GM21619 (cell line): Measurements from ENCODE around the gene SSTR3.
"Not testable (repeated sequence)": the region's sequence is repeated elsewhere in the genome, so short reads cannot be mapped to it uniquely, and the experiment has no call there.

Experiments used
- ATAC-seq: cut with Tn5 transposase; IDR thresholded peaks from one replicate; pipeline ENCODE4 v1.9.1; 2021; ENCODE audit not compliant: unreplicated experiment

Gene SSTR3

DNA sequence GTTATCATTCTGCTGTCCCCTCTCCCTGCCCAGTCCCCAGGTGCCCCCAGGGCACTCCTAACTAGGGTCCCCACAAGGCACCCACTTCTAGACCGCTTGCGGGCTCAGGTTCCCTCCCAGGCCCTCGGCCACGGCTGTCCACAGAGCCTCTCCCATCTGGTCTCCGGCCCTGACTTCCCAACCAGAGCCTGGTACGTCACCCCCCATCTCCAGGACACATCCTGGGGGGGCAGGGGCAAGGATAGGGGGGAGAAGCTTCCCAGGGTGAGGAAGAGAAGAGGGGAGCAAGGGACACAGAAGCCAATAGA lies 457 bp downstream of the SSTR3 start:
- no peak for ATAC-seq

DNA sequence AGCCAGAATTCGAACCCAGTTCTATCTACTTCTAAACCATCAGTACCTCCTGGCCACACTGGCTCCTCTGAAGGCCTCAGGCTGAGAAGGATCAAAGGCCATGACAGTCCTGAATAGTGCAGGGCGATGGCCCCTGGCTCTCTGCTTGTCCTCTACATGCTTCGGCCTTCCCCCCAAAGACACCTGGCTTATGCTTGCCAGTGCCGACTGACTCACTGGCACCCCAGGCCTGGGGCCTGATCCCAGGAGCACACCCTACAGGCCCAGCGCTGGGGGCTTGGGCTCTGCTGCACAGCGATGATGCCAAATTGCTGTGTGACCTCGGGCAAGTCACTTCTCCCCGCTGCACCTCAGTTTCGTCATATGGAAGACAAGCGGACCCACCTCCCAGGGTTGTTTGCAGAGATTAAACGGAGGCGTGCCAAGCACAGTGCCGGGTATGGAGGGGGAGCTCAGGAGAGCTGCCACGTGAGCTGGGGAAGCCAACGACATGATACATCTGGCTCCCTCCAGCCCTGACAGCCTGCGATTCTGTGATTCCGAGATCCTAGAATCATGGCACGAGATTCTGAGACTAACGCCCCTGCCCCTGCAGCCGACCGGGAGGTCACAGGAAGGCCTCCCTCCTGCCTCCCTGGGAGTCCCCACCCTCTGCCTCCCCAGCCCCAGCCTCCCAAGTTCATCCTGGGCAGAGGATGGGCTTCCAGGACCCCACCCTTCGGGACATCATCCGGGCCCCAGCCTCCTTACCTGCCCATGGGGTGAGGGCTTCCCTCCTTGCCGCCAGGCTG lies 1.0 kb downstream of the SSTR3 start:
- no peak for ATAC-seq

DNA sequence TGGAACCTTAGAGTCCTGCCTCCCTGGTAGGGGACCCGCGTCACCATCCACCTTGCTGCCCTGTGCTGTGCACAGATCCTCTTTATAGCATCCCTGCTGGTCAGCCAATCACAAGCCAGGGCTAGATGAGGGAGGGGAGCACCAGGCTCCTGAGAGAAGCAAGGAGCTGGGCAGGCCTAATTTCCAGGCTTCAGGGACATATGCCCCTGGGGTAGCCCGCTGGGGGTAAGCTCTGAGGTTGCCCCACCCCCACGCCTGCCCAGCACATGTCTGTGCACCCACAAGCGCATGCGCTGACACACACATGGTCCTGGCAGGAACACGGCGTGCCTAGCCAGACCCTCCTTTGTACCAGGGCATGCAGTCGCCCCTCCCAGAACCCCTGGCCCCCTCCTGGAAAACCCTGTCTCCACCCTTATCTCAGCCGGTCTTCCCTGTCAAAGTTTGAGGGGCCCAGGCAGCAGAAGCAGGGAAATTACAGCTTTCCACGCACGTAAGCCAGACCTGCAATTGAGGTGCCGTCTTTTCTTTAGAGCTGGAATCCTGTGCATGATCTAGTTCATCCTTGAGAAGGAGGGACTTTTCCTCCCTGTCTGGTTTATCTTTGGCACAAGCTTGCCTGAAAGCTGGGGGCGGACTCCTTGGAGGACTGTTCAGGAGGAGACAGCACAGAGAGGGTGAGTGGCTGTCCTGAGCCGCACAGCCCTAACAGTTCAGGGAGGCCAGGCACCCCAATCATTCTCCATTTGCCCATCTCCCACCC lies 2.1 kb downstream of the SSTR3 start:
- ATAC-seq, result no peak

DNA sequence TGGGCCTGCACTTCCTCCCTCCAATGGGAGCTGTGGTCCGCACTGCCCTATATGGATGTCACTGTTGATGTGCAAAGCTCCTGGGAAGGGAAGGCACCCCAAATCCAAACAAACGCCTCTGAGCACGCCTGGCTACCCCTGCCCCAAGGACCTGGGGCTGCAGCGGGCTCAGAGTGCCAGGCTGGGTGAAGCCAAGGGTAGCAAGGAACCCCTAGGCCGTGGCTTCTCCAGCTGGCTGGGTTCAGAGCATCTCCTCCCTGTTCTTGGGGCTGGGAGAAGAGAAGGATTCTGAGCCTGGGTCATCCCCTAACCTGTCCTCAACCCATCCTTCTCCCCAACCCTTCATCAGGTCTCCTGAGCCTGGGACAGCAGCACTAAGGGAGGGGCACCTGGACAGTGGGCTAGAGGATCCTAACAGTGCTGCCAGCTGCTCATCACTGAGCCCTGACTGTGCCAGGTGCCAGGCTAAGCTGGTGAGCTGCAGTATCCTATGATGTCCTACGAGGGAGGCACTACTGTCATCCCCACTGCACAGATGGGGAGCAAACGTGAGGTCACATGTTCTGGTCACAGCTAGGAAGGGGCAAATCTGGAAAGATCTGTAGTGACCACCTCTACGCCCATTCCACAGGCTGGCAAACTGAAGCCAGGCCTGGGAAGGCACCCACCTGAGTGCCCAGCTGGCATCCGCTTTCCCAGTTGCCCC lies 3.0 kb downstream of the SSTR3 start:
- no peak for ATAC-seq

DNA sequence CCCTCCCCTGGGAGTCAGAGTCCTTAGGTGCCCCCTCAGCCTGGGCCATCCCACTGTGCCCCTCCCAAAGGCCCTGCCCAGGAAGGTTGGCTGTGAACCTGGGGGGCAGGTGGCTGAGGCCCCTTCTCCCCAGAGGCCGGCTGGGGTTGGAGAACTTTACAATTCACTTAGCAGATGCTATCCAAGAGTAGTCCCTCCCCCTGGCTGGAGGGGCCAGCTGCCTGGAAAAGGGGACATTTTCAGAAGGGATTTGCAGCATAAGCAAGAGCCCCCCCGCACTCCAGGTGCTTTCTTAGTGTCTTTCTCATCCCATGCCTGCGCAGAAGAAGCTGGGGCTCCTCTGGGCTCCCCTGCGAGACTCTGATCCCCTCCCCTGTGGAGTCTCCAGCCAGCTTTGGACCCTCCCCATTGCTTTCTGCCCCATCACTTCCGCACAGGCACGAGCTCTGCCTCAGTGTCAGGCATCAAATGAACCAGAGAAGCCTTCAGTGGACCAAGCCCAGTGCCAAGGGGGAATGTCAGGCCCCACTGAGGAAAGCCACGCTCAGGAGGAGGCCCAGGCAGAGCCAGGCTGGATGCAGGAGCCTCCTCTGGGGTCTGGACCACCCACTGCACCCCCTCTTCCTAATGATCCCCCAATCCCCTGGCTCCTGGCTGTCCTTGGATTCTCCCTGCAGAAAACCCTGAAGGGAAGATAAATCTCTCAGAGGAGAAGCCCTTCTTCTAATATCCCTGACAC lies 3.7 kb downstream of the SSTR3 start:
- no peak for ATAC-seq

DNA sequence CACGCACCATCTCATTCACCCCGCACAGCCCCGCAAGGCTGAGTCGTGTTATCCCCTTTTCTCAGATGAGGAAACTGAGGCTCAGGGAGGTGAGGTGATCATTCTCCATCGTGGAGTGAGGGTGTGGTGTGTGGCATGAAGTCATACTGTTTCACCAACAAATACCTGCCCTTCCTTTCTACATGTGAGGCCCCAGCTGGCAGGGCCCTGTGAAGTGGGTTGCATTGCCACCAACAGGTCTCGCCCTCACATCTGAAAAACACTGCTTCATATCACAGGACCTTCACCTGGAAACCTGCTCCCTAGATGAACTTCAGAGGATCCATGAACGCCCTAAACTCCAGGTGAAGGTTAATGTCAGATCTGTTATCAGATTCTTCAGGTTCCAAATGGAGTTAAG lies 4.3 kb downstream of the SSTR3 start:
- ATAC-seq, result no peak

DNA sequence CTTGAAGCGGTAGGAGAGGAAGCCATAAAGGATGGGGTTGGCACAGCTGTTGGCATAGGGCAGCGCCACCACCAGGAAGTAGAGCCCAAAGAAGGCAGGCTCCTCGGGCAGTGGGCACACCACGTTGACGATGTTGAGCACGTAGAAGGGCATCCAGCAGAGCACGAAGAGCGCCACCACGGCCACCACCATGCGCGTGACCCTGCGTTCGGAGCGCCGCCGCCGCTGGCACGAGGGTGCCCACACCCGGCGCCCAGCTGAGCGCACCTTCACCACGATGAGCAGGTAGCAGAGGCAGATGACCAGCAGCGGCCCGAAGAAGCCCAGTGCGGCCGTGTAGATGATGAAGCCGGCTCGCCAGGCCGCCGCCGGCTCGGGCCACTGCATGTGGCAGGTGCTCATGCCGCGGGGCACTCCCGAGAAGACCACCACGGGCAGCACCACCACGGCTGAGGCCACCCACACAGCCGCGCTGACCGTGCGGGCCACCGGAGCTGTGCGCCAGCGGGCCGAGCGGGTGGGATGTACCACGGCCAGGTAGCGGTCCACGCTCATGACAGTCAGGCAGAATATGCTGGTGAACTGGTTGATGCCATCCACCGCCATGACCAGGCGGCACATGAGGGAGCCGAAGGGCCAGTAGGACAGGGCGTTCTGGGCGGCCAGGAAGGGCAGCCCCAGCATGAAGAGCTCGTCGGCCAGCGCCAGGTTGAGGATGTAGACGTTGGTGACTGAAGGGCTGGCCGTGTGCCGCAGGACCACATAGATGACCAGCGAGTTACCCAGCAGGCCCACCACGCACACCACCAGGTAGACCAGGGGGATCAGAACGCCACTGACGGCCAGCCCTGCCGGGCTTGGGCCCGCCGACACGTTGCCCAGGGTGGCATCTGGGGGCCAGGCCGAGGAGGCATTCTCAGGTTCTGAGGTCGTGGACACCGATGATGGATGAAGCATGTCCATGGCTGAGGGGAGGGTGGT lies 5.1 kb downstream of the SSTR3 start:
- no peak for ATAC-seq

DNA sequence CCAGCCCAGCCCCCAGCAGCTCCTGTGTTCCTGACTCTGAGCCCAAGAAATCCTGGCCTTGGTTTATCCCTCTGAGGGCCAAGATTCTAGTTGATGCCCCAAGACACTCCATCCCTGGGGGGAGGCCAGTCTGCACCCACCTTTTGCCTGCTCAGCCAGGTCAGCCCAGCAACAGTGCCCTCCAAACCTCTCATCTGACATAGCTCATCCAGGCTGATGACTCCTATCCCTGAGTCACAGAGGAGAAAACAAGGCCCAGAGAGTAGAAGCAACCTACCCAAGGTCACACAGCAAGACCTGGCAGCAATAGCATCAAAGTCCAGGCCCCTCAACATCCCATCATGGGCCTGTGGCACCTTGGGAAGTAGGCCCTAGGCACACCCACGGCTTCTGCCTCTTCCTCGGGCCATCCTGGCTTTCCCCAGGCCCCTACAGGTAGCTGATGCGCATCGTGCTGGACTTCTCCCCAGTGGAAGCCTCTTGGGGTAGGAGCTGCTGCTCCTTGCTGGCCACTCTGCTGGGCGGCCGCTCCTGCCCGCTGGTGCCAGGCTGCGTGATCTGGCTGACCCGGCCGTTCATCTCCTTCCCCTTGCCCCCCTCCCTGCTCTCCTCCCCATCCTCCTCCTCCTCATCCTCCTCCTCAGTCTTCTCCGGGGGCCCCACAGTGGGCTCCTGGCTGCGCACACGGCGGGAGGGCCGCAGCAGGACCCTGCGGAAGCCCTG lies 6.0 kb downstream of the SSTR3 start:
- ATAC-seq, result no peak

DNA sequence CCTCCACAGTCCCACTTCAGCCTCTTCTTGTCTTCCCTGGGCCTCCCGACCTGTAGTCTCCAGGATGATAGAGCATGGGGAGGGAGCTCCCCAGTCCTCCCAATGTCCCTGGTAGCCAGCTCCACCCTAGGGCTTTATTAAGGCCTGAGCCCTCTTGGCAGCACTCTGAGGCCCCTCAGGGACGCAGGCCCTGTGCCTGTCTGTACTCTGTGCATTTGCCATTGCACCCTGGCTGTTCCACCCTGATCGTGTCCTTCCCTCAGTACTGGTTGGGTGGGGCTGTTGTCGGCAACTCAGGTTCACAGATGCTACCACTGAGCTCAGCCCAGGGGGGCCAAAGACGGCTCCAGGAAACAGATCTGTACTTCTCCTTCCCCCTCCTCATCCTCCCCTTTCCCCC lies 7.2 kb downstream of the SSTR3 start:
- no peak for ATAC-seq

DNA sequence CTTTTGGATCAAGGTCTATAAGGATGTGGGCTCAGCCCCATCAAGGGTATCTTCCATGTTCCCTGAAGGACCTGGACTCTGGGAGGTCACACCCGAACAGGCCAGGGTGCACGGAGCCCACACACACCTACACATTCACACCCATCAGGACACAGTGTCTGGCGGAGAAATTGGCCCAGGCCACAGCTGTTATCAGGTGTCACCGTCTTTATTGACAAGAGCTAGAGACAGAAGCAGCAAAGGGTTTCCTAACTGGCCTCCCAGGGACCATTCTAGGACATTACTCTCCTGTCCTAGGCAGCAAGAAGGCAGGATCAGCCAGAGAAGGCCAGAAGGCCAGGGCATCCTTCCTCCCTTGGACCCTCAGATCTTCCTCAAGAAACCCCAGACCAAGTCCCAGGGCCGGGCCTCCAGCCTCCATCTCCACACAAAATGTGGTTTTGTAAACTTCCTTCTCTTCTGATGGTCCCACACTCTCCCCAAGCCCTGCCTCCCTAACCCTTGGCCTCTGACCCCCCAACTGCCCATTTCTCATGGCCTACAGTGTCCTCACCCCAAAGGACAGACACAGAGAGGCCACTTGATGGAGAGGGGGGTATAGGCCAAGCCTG lies 8.1 kb downstream of the SSTR3 start:
- ATAC-seq, result no peak

DNA sequence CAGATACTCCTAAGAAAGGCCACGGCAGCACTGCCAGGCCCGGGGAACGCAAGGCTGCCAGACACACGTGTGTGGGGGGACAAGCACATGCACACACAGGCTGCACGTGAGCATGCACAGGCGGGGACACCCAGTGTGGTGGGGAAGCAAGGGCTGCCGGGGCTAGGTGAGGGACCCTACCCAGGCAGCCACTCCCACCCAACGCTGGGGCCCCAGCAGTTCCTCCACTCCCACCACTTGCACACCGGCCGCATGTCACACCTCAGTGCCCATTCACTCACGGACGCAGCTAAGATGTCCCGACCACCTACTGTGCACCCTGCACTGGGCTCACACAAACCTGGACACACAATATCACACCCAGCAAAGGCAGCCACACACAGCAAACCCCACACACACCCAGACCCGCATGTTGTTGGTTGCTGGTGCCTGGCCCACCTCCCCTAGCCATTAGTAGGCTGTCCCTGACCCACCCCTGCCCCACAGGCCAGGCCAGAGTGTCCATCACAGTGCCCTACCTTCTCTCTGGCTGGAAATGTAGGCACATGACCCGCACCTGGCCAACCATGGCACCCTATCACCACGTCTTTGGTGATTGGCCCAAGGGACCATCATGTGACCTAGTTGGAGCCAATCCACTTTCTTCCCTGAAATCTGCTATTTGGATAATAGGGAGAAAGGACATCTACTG lies 8.8 kb downstream of the SSTR3 start:
- no peak for ATAC-seq

DNA sequence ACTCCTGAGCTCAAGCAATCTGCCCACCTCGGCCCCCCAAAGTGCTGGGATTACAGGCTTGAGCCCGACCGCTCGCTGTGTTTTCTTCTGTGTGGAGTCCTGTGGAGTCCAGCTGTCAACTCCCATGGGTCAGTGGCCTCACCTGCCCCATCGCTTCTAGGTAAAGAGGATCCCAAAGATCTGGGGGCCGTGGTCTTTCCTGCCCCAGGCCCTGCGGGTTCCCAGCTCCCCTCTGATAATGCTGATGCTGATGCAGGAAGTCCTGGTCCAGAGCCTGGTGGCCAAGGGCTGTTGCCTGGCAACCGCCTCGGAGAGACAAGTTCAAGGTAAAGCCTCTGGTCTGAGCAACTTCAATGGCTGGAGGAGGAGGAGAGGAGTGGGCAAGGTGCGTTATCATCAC lies 9.6 kb downstream of the SSTR3 start:
- no peak for ATAC-seq

DNA sequence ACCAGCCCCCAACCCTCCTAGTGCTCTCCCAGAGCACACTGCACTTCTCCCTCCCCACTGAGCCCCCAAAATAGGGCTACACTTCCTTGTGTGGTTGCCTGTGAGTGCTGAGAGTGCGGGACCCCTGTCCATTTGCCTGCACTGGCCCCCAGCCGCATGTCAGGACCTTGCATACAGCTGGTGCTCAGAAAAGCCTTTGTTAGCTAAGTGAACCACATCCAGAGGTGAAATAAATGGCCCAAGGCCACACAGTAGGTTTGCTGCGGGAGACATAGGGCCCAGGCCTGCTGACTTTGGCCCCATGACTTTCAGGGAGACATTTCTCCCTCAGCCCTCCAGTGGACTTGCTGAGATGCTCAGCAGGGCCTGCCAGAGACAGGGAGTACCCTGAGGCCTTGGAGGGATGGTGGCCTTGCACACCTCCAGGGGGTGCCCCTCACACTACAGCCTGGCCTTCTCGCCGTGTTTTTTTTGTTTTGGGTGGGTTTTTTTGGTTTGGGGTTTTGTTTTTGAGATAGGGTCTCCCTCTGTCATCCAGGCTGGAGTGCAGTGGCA lies 10.2 kb downstream of the SSTR3 start:
- no peak for ATAC-seq

DNA sequence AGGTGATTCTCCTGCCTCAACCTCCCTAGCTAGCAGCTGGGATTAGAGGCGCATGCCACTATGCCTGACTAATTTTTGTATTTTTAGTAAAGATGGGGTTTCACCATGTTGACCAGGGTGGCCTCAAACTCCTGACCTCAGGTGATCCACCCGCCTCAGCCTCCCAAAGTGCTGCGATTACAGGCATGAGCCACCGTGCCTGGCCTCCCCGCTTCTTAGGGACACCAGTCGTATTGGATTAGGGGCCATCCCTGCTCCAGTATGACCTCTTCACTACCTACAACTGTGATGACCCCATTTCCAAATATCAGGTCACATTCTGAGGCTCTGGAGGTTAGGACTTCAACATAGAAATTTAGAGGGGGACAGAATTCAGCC lies 10.8 kb downstream of the SSTR3 start:
- ATAC-seq, result not testable (repeated sequence)

DNA sequence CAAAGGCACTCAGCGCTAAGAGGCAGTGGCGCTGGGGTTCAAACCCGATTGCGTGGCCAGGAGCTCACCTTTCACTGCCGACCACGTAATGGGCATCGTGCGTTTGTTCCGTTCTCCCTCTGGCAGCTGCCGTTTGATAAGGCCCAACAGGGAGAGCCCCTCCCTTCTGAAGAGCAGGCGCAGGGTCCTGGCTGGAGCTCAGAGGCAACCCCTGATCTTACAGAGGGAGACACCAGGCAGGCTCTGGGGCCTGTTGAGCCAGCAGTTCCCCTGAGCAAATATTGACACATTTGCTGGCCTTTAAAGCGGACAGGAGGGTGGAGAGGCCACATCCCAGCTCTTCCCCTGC lies 12.5 kb downstream of the SSTR3 start:
- no peak for ATAC-seq

DNA sequence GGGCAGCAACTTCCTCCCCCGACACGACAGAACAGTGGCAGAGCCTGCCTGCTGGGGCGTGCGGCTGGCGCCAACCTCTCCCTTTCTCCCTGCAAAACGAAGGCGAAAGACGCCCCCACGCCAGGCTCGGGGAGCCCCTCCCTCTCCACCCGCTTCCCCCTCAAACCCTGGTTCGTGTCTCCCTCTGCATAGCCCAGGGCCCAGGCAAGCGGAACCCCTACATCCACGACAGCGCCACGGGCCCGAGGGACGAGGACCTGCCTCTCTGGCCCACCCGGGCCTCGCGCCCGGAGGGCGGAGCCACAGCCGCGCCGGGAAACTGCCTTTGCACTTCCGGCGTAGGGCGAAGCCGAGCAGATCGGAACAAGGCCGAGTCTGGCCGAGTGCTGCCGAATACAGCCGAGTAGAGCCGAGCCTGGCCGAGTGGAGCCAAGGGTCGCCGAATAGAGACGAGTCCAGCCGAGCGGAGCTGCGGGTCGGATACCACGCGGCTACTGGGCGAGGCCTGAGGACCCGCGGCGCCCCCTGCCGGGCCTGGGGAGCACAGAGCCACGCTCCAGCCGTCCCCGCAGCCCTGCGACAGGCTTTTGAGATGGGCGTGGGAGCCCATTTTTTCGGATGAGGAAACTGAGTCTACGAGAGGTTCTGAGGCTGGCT lies 13.0 kb downstream of the SSTR3 start:
- ATAC-seq, result peak; percentile 85

DNA sequence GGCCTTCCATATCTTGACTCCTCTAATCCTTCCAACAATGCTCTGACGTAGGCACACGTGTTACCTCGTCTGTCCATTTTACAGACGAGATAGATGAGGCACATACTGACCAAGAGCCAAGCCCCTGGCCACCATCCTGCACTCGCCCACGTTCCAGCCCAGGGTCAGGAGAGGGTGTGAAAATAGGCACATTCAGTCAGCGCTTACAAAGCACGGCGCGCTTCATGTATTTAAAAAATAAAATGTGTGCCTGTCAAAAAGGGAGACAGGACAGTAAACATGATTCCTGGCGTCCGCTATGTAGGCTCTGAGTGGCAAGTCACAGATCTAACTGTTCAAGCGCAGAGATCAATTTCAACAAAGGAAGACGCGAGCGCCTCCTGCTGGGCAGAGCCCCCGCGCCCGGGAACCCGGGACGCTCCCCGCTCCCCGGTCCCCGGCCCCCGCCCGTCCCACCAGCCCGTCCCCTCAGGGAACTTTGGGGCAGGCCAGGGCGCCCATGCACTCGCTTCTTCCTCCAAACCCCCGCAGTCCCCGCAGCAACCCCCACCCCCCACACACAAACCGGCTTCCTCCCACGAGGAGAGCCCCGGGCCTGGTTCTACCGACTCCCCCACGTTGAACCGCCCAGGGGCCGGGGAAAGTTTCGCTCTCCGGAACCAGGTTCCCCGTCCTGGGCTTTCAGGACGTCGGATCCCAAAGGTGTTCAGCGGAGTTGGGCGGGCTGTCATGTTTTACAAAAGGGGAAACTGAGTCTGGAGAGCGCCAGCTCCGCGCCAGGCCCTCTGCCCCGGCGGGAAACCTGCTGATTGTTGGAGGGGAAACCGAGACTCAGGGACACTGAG lies 13.8 kb downstream of the SSTR3 start:
- peak; percentile 3 for ATAC-seq
